Activated CD4-positive, alpha-beta T cell treated with anti-CD3 and anti-CD28 coated beads, Interleukin-2, amount 50 U/mL, for 16 hours (primary cell): ENCODE measurements around the gene MRPL10.

Source experiments
- DNase-seq: peaks from one replicate; pipeline ENCODE4 v3.0.0-alpha.2; 2020

MRPL10 gene

DNA sequence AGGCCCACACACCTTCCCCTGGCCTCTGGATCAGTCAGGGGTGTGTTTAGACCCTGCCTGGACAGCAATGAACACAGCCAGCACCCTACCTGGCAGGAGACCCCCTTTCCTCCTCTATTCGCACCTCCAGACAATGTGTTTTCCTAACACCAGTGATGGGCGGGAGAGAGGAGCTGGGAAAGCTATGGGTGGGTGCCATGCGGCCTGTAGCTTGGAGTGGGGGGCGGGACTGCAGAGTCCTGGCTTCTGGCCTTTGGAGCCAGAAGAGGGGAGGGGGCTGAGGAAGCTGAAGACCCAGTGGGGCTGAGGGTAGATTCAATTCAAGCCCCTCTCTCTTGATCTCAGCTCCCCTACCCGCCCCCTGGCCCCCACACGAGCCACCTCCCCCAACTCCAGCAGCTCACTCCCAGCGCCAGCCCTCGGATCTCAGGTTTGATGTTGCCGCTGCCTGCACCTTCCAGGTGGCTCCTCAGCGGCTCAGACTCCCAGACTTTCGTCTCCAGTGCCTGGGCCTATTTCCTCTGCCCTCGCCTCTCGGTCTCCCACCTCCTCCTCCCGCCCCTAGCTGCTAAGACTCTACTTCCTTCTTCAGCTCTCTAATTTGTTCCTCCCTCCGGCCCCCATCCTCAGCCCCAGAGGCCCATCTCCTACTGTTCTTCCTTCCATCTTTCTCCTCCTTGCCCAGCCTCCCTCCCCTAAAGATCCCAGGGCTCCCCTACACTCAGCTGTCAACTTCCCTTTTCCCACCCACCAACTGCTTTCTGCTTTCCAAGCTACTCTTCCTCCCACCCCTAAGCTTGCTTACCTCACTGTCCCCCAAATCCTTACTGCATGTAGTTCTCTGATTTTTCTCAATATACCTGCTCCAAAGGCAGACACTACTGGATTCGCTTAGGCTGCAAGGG lies 26.5 kb upstream of the MRPL10 start:
- no peak for DNase-seq

- no peak for DNase-seq
These were observed 25.5 kb upstream of the MRPL10 start for GRCh38 chr17:47856830-47857229.

- DNase-seq, result no peak
These were observed 24.4 kb upstream of the MRPL10 start for GRCh38 chr17:47855737-47856136.

DNA sequence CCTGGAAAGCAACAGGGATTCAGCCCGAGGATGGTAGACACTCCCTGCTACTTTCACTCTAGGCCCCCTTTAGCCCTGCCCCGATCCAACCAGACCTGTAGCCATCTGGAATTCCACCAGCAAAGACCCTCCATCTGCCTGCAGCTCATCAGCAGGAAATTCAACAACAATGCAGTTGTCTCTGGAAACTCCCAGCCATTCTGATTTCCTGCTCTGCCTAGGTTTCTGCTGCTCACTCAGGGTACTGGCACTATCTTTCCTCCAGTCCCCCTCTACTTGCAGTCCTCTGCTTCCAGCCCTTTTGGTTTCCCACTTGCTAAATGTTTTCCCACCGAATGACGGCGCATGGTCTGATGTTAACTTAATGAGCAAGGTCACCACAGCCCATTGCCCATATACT lies 22.3 kb upstream of the MRPL10 start:
- no peak for DNase-seq

DNA sequence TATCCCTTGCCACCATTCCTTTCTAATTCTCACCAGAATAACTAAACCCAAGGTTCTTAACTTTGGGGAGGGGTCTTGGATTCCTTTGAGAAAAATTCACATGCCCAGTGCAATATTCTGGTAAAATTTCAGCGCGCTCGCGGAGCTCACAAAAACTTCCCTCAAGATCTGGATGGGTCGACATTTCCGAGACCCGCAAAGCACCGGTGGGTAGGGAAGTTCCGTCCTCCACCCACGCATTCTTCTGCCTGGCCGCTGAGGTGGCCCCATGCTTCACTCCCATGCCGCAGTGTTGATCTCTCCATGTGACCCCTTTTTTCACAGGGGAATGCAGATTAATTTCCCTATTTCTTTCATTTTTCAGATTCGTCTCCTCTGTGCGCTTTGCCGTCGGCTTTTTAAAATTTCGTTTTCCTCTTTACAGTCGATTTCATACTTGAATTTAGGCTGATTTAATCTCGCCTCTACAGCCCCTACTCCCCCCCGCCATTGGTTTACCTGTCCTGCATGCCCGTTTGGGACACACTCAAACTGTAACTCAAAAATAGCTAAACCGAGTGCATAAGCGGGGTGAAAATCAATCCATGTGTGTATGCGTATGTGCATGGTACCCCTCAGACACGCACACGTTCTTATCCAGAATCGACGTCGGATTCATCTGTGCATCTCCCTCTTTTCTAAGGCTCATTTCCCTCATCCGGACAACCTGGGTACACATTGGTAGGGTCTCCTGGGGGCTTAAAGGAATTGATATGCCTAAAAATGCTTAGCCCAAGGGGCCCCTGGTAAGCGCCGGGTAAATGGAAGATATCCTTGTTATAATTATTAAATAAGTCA lies 21.0 kb upstream of the MRPL10 start:
- DNase-seq, result no peak

GRCh38 chr17:47851764-47852112 lies 20.4 kb upstream of the MRPL10 start:
- no peak for DNase-seq

DNA sequence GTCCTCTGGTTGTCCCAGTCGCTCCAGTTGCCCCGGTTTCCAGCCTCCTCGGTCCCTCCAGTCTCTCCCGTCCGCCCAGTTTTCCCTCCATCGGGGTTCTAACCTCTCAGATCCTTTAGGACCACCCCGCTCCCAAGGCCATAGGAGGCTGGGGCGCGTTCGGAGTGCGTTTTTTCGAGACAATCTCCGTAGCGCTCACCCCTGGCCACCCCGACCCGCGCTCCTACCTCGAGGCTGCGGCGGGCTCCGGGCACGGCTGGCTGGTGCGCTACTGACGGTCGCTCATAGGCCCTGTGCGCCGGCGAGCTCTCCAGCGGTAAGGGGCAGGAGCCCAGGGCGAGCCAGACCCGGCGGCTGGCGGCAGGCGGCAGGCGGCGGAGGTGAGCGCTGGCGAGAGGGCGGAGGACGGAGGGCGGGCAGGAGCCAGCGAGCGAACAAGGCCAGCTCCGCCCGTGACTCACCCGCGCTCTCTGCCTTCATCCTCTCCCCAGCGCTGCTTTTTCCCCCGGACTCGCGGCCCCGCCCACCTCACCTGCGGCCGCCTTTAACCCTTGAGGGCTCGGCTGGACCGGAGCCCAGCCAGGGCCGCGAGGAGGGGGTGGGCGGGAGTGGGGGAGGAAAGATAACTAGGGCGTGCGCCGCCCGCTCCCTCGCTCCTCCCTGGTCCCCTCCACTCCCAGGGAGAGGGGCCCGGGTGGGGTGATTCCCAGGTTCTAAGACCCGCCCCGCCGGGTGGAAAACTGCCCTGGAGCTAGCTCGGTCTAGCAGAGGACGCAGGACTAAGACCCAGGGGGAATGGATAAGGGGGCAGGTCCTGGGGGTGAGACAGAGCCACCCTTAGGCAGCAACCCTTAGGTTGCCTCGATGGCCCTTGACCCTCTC lies 19.6 kb upstream of the MRPL10 start, which contains the start of gene SP6:
SP6 (minus strand) TSS at position 472 of the 882 bp plus-strand sequence. CDS start 2,734 bp downstream, outside the sequence.
- peak; percentile 38 for DNase-seq

GRCh38 chr17:47850373-47850691 lies 19.0 kb upstream of the MRPL10 start:
- DNase-seq, result no peak

DNA sequence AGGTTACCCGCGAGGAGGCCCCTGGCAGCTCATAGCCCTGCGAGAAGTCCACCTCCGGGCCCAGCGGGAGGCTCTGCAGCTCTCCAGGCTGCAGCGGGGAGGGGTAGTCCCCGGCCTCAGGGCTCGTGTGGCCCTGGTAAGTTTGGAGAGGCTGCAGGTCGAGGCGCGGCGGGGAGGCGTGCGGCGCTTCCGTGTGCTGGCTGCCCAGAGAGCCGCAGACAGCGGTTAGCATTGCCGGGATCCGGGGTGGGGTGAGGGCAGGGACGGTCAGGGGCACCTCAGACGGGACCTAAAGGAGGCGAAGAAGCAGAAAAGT lies 16.8 kb upstream of the MRPL10 start:
- DNase-seq, result no peak

DNA sequence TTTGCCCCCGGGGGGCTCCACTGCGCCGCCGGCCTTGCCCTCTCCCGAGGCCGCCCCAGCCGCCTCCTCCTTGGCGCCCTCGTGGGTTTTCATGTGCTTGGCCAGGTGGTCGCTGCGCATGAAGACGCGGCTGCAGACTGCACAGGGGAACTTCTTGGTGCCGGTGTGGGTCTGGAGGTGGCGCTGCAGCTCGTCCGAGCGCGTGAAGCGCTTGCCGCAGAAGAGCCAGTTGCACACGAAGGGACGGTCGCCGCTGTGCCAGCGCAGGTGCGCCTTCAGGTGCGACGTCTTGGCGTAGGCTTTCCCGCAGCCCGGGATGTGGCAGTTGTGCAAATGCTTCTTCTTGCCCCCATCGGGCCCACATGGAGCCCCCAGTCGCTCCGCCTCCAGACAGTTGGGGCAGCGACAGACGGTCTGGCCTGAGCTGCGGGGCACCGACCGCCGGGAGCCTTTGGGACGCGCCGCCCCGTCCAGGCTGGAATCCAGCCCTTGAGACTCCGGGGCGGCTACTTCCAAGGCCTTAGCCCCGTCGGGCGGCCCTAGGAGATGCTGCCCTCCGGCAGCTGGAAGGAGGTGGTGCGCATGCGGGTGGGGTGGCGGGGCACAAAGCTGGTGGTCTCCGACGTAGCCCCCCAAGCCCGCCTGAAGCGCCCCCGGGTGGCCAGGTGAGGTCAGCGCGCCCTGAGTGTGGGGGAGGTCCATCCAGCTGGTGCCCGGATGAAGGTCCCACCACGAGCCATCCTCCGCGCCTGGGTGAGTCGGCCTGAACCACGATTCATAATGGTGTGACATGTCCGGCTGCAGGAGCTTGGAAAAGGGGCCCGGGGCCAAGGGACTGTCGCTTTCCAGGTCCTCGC lies 16.2 kb upstream of the MRPL10 start:
- DNase-seq, result peak; percentile 23

GRCh38 chr17:47846716-47847340 lies 15.5 kb upstream of the MRPL10 start:
- no peak for DNase-seq

- DNase-seq, result no peak
These were observed 14.4 kb upstream of the MRPL10 start for GRCh38 chr17:47845716-47846075.

DNA sequence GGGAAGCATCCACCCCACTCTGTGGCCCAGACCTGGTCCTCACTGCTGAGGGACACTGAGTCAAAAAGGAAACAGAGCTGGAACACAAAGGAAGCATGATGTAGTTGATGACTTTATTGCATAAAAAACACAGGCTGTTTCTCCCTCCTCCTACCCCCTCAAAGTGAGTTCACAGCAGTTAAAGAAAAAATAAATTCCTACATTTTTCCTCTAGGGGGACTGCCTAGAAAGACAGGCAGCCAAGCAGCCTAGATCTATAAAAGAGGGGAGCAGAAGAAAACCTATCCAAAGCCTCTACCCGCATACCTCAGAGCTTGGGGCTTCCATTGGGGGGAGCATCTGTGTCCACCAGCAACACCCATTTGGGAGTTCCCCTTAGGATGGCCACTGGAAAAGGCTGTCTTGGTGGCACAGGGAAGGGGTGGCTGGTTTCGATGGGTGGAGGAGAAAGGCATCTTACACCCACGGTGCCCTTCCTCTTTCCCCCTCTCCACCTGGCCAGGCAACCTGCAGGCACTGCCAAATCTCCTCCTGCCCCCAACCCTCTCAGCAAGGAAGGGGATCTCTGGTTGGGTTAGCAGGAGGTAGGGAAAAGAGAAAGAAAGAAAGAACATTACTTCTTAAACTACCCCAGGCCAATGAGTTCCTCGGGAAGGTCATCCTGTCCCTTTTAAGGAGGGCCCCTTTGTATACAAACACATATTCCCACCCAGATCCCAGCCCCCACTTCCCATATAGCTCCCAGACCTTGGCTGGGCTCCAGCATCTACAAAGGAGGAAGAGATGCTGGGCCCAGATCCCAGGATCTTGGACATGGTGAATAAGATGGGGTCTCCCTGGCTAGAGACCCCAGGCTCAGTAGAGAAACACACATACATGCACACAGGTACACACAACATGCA lies 13.7 kb upstream of the MRPL10 start:
- no peak for DNase-seq

DNA sequence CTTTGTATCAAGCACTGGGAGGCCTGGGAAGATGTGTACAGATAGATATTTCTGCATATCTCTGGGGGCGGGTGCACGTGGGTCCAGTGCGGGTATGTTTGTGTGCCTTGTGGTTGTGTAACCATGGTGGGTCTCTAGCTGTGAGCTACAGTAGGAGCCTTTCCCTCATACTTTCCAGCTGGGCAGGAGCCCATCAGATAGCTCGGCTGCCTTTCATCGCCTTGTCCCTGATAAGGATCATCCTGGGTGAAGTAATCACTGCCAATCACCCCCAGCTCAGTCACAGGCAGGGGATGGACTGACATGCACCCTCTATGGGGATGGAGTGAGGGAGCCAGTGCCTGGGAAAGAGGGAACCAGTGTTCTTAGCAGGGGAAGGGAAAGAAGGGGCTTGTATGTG lies 12.9 kb upstream of the MRPL10 start:
- no peak for DNase-seq

DNA sequence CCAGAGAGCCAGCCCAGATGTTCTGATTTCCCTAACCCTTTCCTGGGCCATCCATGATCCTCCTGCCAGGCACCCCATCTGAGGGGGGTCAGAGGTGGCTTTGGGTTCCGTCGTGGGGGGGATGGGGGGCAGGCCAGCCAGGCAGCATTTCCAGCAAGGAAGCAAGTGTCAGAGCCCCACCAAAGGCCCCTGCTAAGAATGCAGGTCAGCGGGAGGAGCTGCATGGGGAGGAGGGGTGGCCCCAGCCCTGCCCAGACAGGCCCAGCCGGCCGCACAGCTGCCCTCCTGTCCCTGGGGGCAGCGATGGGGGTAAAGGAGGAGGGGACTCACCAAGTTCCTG lies 12.0 kb upstream of the MRPL10 start:
- DNase-seq, result no peak

GRCh38 chr17:47841488-47842291 lies 10.3 kb upstream of the MRPL10 start:
- DNase-seq, result no peak

- peak; percentile 93 for DNase-seq
These were observed 9.6 kb upstream of the MRPL10 start, which contains the start of gene SCRN2 for GRCh38 chr17:47840742-47841487. Gene SCRN2, minus strand, starts transcription at chr17:47841273. Its CDS starts 430 bp downstream, at chr17:47840843.

DNA sequence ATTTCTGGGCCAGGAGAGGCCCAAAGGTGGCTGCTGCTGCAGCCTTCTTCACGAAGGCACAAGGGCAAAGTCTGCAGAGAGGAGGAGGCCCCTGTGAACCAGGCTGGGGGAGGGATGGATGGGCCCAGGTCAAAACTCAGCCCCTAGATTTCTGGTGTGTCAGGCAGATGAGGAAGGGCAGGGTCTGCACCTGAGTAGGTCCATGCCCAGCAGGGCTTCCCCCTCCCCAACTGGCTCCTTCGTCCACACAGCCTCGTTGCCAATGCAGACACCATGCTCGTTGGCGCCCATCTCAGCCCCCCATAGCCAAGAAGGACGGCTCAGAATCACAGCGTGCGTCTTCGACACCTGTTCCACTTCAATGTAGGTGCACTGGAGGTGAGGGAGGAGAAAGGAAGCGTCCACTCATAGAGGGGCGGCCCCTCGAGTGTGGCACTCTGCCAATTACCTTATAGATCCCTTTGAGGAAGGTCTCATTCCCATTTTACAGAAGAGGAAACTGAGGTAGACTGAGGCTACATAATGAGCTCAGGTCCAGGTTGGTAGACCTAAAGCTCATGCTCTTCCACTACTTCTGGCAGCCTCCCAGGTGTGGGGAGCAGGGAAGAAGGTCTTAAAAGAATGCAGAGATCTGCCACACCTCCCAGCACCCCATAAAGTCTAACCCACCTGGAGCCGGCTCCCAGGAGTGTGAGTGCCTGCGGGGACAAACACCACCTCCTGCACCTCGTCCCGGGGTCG lies 8.8 kb upstream of the MRPL10 start:
- no peak for DNase-seq
